ENCODE measurements around the gene CLK2.
"Not testable (repeated sequence)": the region's sequence is repeated elsewhere in the genome, so short reads cannot be mapped to it uniquely, and the experiment has no call there.

CLK2 gene

GRCh38 chr1:155225404-155225759, 47.9 kb downstream of the CLK2 start:
- DNase-seq; intact Hi-C loops (cut with DNase I): not testable (repeated sequence)

- intact Hi-C loops (cut with DNase I): no loop called here
- DNase-seq: no peak
Measured at GRCh38 chr1:155223047-155223446, 50.3 kb downstream of the CLK2 start.

- DNase-seq; intact Hi-C loops (cut with DNase I): not testable (repeated sequence)
Measured at GRCh38 chr1:155220211-155220965, 52.9 kb downstream of the CLK2 start.

- peak in 6 of 10 donors; percentile 53 to 94 (median 62) for DNase-seq
- intact Hi-C loops (cut with DNase I): loop anchor here (1.0 kb wide), 1 partner anchor 22 kb away; a partner anchor contains a TSS
Measured at GRCh38 chr1:155219592-155220031, 53.7 kb downstream of the CLK2 start.

GRCh38 chr1:155218854-155219591, 54.3 kb downstream of the CLK2 start:
- intact Hi-C loops (cut with DNase I): loop anchor here (1.0 kb wide), 1 partner anchor 22 kb away; a partner anchor contains a TSS
- DNase-seq: peak in 5 of 10 donors; percentile 66 to 90 (median 68)

- DNase-seq; intact Hi-C loops (cut with DNase I): not testable (repeated sequence)
Measured at GRCh38 chr1:155214702-155215101, 58.6 kb downstream of the CLK2 start.

Data from posterior cingulate gyrus (tissue), 11 donors.